LoVo (cell line): ENCODE results near the gene ARRDC5.
"Not testable (repeated sequence)": the region's sequence is repeated elsewhere in the genome, so short reads cannot be mapped to it uniquely, and the experiment has no call there.

Experiments used
- DNase-seq: peaks from one replicate; pipeline ENCODE4 v3.0.0-alpha.2; 2016; ENCODE audit warnings: low spot score

The ARRDC5 gene

GRCh38 chr19:4868286-4868834 lies 34.3 kb downstream of the ARRDC5 start:
- no peak for DNase-seq

- DNase-seq: peak; percentile 92
Measured at GRCh38 chr19:4867534-4868285, 35.0 kb downstream of the ARRDC5 start, which contains the start of gene PLIN3. TSS of gene PLIN3 (minus strand) at chr19:4867667. CDS start at chr19:4861394, 6,273 bp downstream.

- no peak for DNase-seq
Measured at GRCh38 chr19:4866595-4867424, 35.9 kb downstream of the ARRDC5 start.

- peak; percentile 55 for DNase-seq
Measured at GRCh38 chr19:4861147-4861546, 41.5 kb downstream of the ARRDC5 start.

GRCh38 chr19:4859697-4860096 lies 43.0 kb downstream of the ARRDC5 start:
- DNase-seq: no peak

GRCh38 chr19:4856468-4856867 lies 46.2 kb downstream of the ARRDC5 start:
- DNase-seq: not testable (repeated sequence)

- not testable (repeated sequence) for DNase-seq
Measured at GRCh38 chr19:4853506-4853905, 49.2 kb downstream of the ARRDC5 start.

GRCh38 chr19:4852484-4852883 lies 50.2 kb downstream of the ARRDC5 start:
- DNase-seq: no peak

- peak; percentile 37 for DNase-seq
Measured at GRCh38 chr19:4851551-4852290, 51.0 kb downstream of the ARRDC5 start.

GRCh38 chr19:4849019-4849418 lies 53.7 kb downstream of the ARRDC5 start:
- DNase-seq: no peak

GRCh38 chr19:4847190-4847973 lies 55.3 kb downstream of the ARRDC5 start:
- DNase-seq: no peak

GRCh38 chr19:4845975-4846374 lies 56.7 kb downstream of the ARRDC5 start:
- DNase-seq: not testable (repeated sequence)

- no peak for DNase-seq
Measured at GRCh38 chr19:4844348-4845179, 58.1 kb downstream of the ARRDC5 start.

- DNase-seq: no peak
Measured at GRCh38 chr19:4843647-4843965, 59.1 kb downstream of the ARRDC5 start.
